ENCODE measurements around the gene ALDH16A1.

The ALDH16A1 gene

DNA sequence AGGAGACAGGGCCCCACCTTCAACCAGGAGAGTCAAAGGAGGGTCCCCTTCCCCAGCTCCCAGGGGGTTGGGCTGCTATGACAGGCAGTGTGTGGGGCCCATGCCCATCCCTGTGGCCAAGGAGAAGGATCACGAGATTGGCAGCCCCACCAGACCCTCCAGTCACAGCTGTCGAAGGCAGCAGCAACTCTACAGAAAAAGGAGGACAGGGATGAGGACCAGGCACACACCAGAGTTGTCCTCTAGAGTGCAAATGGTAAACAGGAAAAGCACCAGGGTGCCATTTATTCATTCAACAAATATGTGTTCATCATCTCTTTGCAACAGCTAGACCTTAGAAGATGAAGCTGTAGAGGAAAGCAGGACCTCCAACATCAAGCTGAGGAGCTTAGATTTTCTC is 33.9 kb upstream of the ALDH16A1 start:
- peak overlapping the region; percentile 61 for H3K27ac Mint-ChIP-seq
- H3K36me3 Mint-ChIP-seq, result no peaks in the 10 kb centered on the region
- peaks cover 63 to 76% of the 10 kb centered on the region in 2 donors for H3K27me3 Mint-ChIP-seq
- H3K9me3 Mint-ChIP-seq, result no peaks in the 10 kb centered on the region
- ATAC-seq (replicated peaks) (no peak), DNase-seq (no peak)
- no peak overlapping the region for H3K4me3 Mint-ChIP-seq
- peaks cover 33 to 60% of the 10 kb centered on the region in 2 donors for H3K4me1 Mint-ChIP-seq

DNA sequence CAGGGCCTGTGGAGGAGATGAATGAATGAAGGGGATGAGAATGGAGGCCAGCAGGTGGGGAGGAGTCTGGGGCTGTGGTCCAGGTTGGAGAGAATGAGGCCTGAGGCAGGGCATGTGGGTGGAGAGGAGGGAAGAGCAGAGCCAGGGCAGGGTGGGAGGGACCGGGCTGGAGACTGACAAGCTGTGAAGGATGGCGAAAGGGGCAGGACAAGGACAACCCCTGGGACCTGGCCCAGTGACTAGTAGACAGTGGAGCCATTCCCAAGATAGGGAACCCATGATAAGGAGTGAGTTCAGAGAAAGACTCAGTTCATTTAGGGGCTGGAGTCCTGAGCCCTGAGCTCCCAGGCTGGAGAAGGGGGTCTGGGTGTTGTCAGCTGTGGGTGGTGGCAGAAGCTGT is 32.8 kb upstream of the ALDH16A1 start:
- Mint-ChIP-seq H3K4me3 (peak overlapping the region; percentile 8 to 39), H3K4me1 (peaks cover 29 to 53% of the 10 kb centered on the region in 2 donors), H3K27me3 (peaks cover 74 to 87% of the 10 kb centered on the region in 2 donors), H3K9me3 (no peaks in the 10 kb centered on the region), H3K36me3 (no peaks in the 10 kb centered on the region), H3K27ac (no peak overlapping the region)
- ATAC-seq (replicated peaks) (no peak), DNase-seq (no peak)

- DNase-seq (no peak), ATAC-seq (replicated peaks) (peak; percentile 38 to 48)
- Mint-ChIP-seq H3K4me3 (peak overlapping the region; percentile 47 to 66), H3K27me3 (peaks cover 84 to 97% of the 10 kb centered on the region in 2 donors), H3K36me3 (no peaks in the 10 kb centered on the region), H3K9me3 (no peaks in the 10 kb centered on the region), H3K27ac (peak overlapping the region; percentile 34), H3K4me1 (peaks cover 36 to 59% of the 10 kb centered on the region in 2 donors)
Observed at GRCh38 chr19:49421039-49421877, 31.8 kb upstream of the ALDH16A1 start.

DNA sequence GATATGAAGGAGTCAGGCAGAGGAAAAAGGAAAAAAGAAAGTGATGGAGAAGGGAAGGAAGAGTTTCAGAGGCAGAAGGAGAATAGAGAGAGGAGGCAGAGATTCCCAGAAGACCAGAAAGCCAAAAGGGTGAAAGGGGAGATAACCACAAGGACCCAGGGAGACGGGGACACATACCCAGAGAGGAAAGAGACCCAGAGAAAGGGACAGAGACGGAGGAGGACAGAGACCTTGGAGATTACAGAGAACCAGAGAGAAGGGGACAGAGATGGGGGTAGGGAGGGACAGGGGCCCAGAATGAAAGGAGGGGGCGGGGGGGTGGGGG is 31.2 kb upstream of the ALDH16A1 start:
- H3K27me3 Mint-ChIP-seq, result peaks cover 90 to 98% of the 10 kb centered on the region in 2 donors
- H3K27ac Mint-ChIP-seq, result peak overlapping the region; percentile 34
- DNase-seq (no peak), ATAC-seq (replicated peaks) (no peak)
- H3K4me1 Mint-ChIP-seq, result peaks cover 42 to 65% of the 10 kb centered on the region in 2 donors
- H3K9me3 Mint-ChIP-seq, result no peaks in the 10 kb centered on the region
- H3K36me3 Mint-ChIP-seq, result peaks cover 0 to 1% of the 10 kb centered on the region in 2 donors
- peak overlapping the region; percentile 47 to 66 for H3K4me3 Mint-ChIP-seq

DNA sequence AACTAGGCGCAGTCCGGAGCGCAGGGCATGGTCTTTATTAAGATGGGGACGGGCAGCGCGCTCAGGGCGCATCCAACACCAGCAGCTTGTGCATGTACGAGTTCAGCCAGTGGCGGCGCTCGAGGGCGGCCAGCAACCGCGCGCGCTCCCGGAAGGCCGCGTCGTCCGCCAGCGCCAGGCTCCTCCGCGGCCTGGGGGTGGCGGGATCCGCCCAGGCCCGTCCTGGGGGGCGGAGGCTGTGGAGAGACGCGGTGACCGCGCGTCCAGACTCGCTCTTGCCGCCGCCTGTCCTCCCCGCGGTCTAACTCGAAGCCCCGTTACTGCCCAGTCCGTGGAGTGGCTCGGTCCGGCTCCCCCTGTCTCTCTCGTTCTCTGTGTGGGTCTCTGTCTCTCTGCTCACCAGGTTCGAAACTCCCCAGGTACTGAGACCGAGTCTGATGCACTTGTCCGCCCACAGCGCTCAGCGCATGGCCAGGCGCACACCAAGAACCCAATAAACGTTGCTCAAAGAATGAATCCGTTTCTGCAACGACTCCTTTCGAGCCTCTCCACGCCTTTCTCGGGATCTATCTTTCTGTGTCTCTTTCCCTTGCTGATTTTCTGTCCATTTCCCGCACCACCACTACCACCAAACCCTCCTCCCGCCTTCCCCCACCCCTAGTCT is 30.5 kb upstream of the ALDH16A1 start:
- H3K4me1 Mint-ChIP-seq, result peaks cover 45 to 69% of the 10 kb centered on the region in 2 donors
- ATAC-seq (replicated peaks), result peak; percentile 54 to 60
- peaks cover 91 to 100% of the 10 kb centered on the region in 2 donors for H3K27me3 Mint-ChIP-seq
- peaks cover 0 to 2% of the 10 kb centered on the region in 2 donors for H3K36me3 Mint-ChIP-seq
- H3K9me3 Mint-ChIP-seq, result no peaks in the 10 kb centered on the region
- H3K4me3 Mint-ChIP-seq, result peak overlapping the region; percentile 78 to 80
- peak overlapping the region; percentile 91 for H3K27ac Mint-ChIP-seq
- DNase-seq, result no peak

DNA sequence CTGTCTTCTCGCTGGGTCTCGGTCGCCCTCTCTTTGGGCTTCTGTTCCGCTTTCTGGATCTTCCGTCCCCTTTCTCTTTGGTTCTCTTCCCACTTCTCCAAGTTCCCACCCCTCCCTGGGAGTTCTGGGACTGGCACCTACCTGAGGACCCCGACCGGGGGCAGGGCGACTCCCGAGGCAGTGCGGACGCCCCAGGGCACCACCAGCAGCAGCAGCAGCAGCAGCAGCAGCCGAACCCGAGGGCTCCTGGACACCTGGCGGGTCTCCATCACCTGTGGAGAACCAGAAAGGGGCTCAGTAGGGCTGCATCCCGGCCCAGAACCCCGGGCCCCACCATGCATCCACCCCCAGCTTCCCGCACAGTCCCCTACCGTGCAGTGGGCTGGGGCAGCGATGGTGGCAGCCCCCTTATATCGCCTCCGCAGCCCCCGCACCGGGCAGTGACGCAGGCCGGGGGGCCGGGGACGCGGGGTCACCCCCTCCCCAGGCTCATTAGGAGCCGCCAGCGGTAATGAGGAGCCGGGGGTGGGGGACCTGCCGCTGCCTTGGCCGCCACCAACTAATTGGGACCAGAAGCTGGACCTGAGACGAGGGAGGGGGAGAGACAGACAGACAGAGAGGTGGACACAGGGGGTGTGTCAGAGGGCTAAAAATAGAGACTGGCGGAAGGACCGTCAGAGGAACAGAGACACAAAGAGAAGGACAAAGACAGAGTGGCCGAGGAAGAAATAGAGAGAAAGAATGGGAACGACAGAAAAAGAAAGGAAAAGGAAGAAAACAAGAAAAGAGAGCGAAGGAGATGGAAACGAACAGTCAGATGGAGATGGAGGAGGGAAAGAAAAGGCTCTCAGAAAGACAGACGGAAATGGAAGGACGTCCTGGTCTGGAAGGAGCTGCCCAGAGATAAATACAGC is 29.7 kb upstream of the ALDH16A1 start, which contains the start of gene PTH2:
PTH2 (minus strand) TSS at position 371 of the 914 bp plus-strand sequence; CDS start at position 269, 102 bp downstream.
- Mint-ChIP-seq H3K27ac (peak within 1 kb of the TSS; percentile 91), H3K27me3 (peaks cover 92 to 100% of the 10 kb centered on the region in 2 donors), H3K4me3 (peak within 1 kb of the TSS; percentile 78 to 80), H3K36me3 (peaks cover 0 to 2% of the 10 kb centered on the region in 2 donors), H3K4me1 (peaks cover 49 to 74% of the 10 kb centered on the region in 2 donors), H3K9me3 (no peaks in the 10 kb centered on the region)
- DNase-seq (no peak), ATAC-seq (replicated peaks) (peak in 1 of 2 donors; percentile 18)

DNA sequence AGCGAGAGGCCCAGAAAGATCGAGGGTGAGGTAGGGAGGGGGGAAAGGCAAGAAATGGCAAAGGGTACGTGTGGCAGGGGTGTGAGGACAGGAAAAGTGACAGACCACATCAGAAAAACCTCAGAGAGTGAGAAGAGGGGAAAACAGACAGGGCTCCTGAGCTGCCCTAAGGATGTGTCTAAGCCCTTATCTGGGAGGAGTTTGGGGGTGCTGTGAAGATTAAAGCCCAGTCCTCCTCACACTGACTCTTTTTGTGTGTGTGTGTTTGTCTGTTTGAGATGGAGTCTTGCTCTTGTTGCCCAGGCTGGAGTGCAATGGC is 29.1 kb upstream of the ALDH16A1 start:
- Mint-ChIP-seq H3K36me3 (peaks cover 0 to 2% of the 10 kb centered on the region in 2 donors), H3K4me3 (no peak overlapping the region)

GRCh38 chr19:49425178-49425577 is 27.8 kb upstream of the ALDH16A1 start, which contains the start of gene GFY:
Gene GFY, plus strand, starts transcription at chr19:49425388. Its CDS starts 1,043 bp downstream, at chr19:49426431.
- H3K4me1 Mint-ChIP-seq, result peaks cover 58 to 86% of the 10 kb centered on the region in 2 donors
- ATAC-seq (replicated peaks) (no peak), DNase-seq (no peak)
- peak within 1 kb of the TSS; percentile 15 for H3K27ac Mint-ChIP-seq
- no peak within 1 kb of the TSS for H3K4me3 Mint-ChIP-seq
- peaks cover 0 to 2% of the 10 kb centered on the region in 2 donors for H3K36me3 Mint-ChIP-seq
- H3K27me3 Mint-ChIP-seq, result peaks cover 92 to 99% of the 10 kb centered on the region in 2 donors
- no peaks in the 10 kb centered on the region for H3K9me3 Mint-ChIP-seq

More for the DNA sequence above, 29.1 kb upstream of the ALDH16A1 start:
- ATAC-seq (replicated peaks), result no peak
- Mint-ChIP-seq H3K9me3 (no peaks in the 10 kb centered on the region), H3K4me1 (peaks cover 54 to 80% of the 10 kb centered on the region in 2 donors), H3K27me3 (peaks cover 94 to 100% of the 10 kb centered on the region in 2 donors), H3K27ac (no peak overlapping the region)
- DNase-seq, result no peak

DNA sequence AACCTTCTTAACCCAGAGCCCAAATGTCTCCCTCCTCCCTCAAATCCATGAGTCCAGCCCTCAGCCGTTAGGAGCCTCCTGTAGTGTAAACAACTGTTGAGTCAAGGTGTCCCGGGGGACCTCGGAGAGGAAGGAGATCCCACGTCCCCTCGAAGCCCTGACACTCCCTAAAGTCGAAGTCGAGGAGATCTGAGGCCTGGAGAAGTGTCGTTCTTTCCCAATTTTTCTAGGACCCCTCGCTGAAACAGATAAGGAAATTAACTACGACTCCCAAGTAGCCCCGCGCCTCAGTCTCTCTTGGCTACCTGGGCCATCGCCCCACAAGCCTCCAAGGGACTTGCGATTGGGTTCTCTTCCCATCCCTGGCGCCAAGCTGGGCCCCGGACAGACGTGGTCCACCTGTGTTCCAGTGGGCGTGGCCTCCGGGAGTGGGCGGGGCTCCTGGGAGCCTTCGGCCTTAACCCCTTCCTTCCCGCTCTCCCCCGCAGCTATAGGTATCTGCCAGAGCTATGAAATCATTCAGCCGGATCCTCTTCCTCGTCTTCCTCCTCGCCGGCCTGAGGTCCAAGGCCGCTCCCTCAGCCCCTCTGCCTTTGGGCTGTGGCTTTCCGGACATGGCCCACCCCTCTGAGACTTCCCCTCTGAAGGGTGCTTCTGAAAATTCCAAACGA is 27.0 kb upstream of the ALDH16A1 start:
- H3K27ac Mint-ChIP-seq, result peak overlapping the region; percentile 15
- no peak for DNase-seq
- H3K4me1 Mint-ChIP-seq, result peaks cover 61 to 84% of the 10 kb centered on the region in 2 donors

DNA sequence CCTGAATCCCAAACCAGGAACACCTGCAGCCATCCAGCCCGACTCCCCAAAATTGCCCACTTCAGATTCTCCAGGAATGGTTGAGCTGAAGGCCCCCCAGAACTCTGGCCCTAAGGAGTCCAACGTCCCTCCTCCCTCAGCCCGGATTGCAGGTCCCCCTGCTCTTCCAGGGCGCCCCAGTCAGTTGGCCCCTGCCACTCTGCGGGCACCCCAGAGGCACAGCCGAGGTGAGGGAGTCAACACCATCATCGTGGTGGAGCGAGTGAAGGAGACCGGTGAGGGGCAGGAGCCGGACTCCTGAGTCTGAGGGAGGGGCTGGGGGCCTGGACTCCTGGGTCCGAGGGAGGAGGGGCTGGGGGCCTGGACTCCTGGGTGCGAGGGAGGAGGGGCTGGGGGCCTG is 25.7 kb upstream of the ALDH16A1 start:
- Mint-ChIP-seq H3K27me3 (peaks cover 92 to 99% of the 10 kb centered on the region in 2 donors), H3K4me1 (peaks cover 56 to 76% of the 10 kb centered on the region in 2 donors), H3K9me3 (peaks cover 0 to 3% of the 10 kb centered on the region in 2 donors), H3K27ac (no peak overlapping the region), H3K4me3 (peak overlapping the region in 1 of 2 donors; percentile 23), H3K36me3 (peaks cover 2 to 3% of the 10 kb centered on the region in 2 donors)
- ATAC-seq (replicated peaks), result no peak
- no peak for DNase-seq

More for the DNA sequence above, 27.0 kb upstream of the ALDH16A1 start:
- peaks cover 92 to 99% of the 10 kb centered on the region in 2 donors for H3K27me3 Mint-ChIP-seq
- H3K9me3 Mint-ChIP-seq, result no peaks in the 10 kb centered on the region
- no peak overlapping the region for H3K4me3 Mint-ChIP-seq
- ATAC-seq (replicated peaks), result no peak
- H3K36me3 Mint-ChIP-seq, result peaks cover 0 to 2% of the 10 kb centered on the region in 2 donors

DNA sequence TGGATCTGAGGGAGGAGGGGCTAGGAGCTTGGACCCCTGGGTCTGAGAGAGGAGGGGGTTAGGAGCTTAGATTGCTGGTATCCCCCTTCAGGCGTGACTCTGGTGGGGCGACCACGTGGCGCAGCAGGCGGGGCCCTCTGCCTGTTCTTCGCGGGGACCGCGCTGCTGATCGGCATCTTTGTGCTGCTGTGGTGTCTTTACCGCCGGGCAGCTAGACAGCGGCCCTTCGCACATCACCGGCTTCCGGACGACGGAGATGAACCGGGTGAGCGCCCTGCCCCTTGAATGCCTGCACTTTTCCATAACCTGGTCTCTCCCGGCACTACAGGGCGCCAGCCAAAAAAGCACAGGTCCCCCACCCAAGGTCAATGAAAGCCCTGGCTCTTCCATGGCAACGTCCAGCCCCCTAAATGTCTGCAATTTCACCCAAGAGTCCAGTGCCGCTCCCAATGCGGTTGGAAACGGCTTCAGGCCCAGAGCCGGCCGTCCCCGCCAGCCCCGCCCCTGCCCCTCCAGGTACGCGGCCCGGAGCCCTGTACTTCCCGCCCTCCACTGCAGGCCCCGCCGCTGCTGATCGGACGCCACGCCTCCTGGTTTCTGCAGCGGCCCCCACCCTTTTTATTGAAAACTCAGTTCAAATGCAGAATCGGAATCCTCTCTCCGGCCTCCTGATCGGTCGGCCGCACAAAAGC is 25.0 kb upstream of the ALDH16A1 start:
- peak; percentile 46 to 52 for ATAC-seq (replicated peaks)
- no peak overlapping the region for H3K27ac Mint-ChIP-seq

DNA sequence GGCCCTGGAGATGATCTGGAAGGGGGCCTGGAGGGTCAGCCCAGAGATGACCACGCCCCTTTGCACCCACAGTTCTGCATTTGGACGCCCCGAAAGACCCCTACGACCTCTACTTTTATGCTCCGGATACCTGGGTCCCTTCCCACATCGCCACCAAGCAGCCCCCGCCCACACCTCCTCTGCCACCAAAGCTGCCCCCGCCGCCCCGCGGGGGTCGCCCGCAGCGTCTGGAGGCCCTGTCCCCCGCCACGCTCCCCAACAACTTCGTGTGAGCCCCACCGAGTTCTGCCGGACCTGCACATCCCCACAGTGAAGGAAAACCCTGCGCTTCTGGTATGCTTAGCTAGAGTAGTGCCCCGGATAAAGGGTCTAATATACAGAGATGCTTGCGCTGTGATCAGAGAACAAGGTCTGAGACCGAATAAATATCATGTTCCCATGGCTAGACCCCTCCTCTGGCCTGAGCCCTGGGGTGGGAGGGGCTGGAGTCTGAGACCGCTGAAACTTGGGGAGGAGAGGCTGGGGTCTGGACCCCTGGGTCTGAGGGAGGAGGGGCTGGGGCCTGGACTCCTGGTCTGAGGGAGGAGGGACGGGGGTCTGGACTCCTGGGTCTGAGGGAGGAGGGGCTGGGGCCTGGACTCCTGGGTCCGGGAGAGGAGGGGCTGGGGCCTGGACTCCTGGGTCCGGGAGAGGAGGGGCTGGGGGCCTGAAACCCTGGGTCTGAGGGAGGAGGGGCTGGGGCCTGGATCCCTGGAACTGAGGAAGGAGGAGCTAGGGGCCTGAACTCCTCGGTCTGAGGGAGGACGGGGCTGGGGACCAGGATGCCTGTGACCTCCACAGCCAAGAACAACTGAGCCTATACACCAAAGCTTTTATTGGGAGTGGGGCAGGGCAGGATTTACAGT is 24.2 kb upstream of the ALDH16A1 start:
- Mint-ChIP-seq H3K27me3 (peaks cover 91 to 99% of the 10 kb centered on the region in 2 donors), H3K4me3 (peak overlapping the region; percentile 53 to 66), H3K27ac (no peak overlapping the region), H3K36me3 (peaks cover 2 to 4% of the 10 kb centered on the region in 2 donors), H3K4me1 (peaks cover 53 to 75% of the 10 kb centered on the region in 2 donors), H3K9me3 (peaks cover 0 to 3% of the 10 kb centered on the region in 2 donors)
- ATAC-seq (replicated peaks), result no peak
- no peak for DNase-seq

More for the DNA sequence above, 25.0 kb upstream of the ALDH16A1 start:
- Mint-ChIP-seq H3K9me3 (peaks cover 0 to 3% of the 10 kb centered on the region in 2 donors), H3K27me3 (peaks cover 91 to 99% of the 10 kb centered on the region in 2 donors), H3K4me1 (peaks cover 55 to 76% of the 10 kb centered on the region in 2 donors), H3K36me3 (peaks cover 2 to 4% of the 10 kb centered on the region in 2 donors), H3K4me3 (peak overlapping the region; percentile 53 to 66)
- no peak for DNase-seq
